OCI-LY7 (cell line): ENCODE data around the gene TMEM39B. TPM values are rescaled to one million over a fixed set of nuclear protein-coding genes. Genes with fewer than 3 reads are reported as not detected.

ENCODE experiments used
- Bru-seq: library from RNA; stranded (reverse); fragments of 400-500 nt; gene quantifications from one replicate; lab custom pipeline; 2021; lab: Mats Ljungman, UMichigan
- BruChase-seq, 2 experiments: library from RNA; stranded (reverse); fragments of 400-500 nt; gene quantifications; one replicate each; lab custom pipeline; 2021; lab: Mats Ljungman, UMichigan
- BruUV-seq: library from RNA; stranded (reverse); fragments of 400-500 nt; replicated peaks from 2 replicates; lab custom pipeline; 2021; lab: Mats Ljungman, UMichigan
- CTCF ChIA-PET: fragments of 300-600 bp; sonication (Branson Sonifier 250); formaldehyde crosslinking; loops from one replicate; lab custom pipeline; 2022; ENCODE audit warnings: antibody characterized with exemption; ENCODE audit not compliant: unreplicated experiment; lab: Charles Lee
- POLR2A ChIA-PET: fragments of 300-600 bp; sonication (Branson Sonifier 250); formaldehyde crosslinking; loops from one replicate; lab custom pipeline; 2022; ENCODE audit warnings: antibody characterized with exemption; lab: Charles Lee
- DNase-seq: peaks from one replicate; pipeline ENCODE4 v3.0.0-alpha.2; 2015; ENCODE audit warnings: low spot score
- H2AFZ ChIP-seq: fragments of 200-600 bp; sonication (generic), shearing (Covaris generic); 2 replicates; pipeline ENCODE4 v1.6.1; 2014; ENCODE audit warnings: mild to moderate bottlenecking, antibody characterized with exemption, low read length, moderate library complexity
- H3K27ac ChIP-seq: fragments of 200-600 bp; sonication (generic); 2 replicates; pipeline ENCODE4 v1.5.1; 2014; ENCODE audit warnings: mixed run types, low read depth, mild to moderate bottlenecking, moderate library complexity, low read length, inconsistent platforms; ENCODE audit not compliant: poor library complexity, severe bottlenecking
- H3K36me3 ChIP-seq: fragments of 200-600 bp; sonication (generic); 2 replicates; pipeline ENCODE4 v1.6.1; 2014; ENCODE audit warnings: mild to moderate bottlenecking, antibody characterized with exemption, low read length, moderate library complexity, mixed read lengths; ENCODE audit not compliant: insufficient read depth
- H3K4me1 ChIP-seq: fragments of 200-600 bp; sonication (generic); 2 replicates; pipeline ENCODE4 v1.5.1; 2014; ENCODE audit warnings: mild to moderate bottlenecking, low read length; ENCODE audit not compliant: insufficient read depth, poor library complexity, severe bottlenecking
- H3K4me2 ChIP-seq: fragments of 200-600 bp; sonication (generic); 2 replicates; pipeline ENCODE4 v1.6.1; 2014; ENCODE audit warnings: mild to moderate bottlenecking, low read length
- H3K4me3 ChIP-seq: fragments of 200-600 bp; sonication (generic); 2 replicates; pipeline ENCODE4 v1.5.1; 2014; ENCODE audit warnings: mild to moderate bottlenecking, low read depth, low read length; ENCODE audit not compliant: poor library complexity, severe bottlenecking
- H3K79me2 ChIP-seq: fragments of 200-600 bp; sonication (generic); 2 replicates; pipeline ENCODE4 v1.6.1; 2016; ENCODE audit warnings: low read depth, mild to moderate bottlenecking, low read length, moderate library complexity, mixed read lengths; ENCODE audit not compliant: insufficient read depth
- H3K9me2 ChIP-seq: fragments of 200-600 bp; sonication (generic); 2 replicates; pipeline ENCODE4 v1.6.1; 2016; ENCODE audit warnings: mild to moderate bottlenecking, low read length, mixed read lengths; ENCODE audit not compliant: insufficient read depth
- H3K9me3 ChIP-seq: fragments of 200-600 bp; sonication (generic); 2 replicates; pipeline ENCODE4 v1.6.1; 2014; ENCODE audit warnings: mild to moderate bottlenecking, mixed run types, low read length, mixed read lengths
- H4K20me1 ChIP-seq: fragments of 200-600 bp; sonication (generic); 2 replicates; pipeline ENCODE4 v1.6.1; 2014; ENCODE audit warnings: mild to moderate bottlenecking, antibody characterized with exemption, low read length, moderate library complexity, mixed read lengths; ENCODE audit not compliant: insufficient read depth
- EZH2phosphoT487 ChIP-seq: fragments of 200-600 bp; sonication (generic); IDR thresholded peaks from 2 replicates; pipeline ENCODE4 v1.6.1; 2018; ENCODE audit warnings: low read depth, borderline replicate concordance, mild to moderate bottlenecking, mixed run types, antibody characterized with exemption, low read length, moderate library complexity, mixed read lengths
- intact Hi-C: fragments of 100-400 bp; cut with micrococcal nuclease; formaldehyde crosslinking; loops from one replicate; pipeline ENCODE4 v1.10.0; 2022; ENCODE audit not compliant: unreplicated experiment
- long read RNA-seq: library from polyadenylated mRNA; stranded (forward); transcript quantifications from one replicate; pipeline ENCODE4 v2.0.0, GENCODE V29; 2022
- total RNA-seq, 2 experiments: library from RNA; depleted of rRNA in 1 of 2; stranded (reverse); fragments of >200 nt in 1 of 2; shearing (Covaris generic) in 1 of 2; gene quantifications; 2 replicates each; pipeline ENCODE4 v1.2.3, GENCODE V29; 2014 to 2022
- TF ChIP-seq, protein P1 (sequence below): fragments of 200-600 bp; sonication (generic); conservative IDR thresholded peaks from 2 replicates; pipeline ENCODE4 v1.5.1; 2014; ENCODE audit warnings: mild to moderate bottlenecking, antibody characterized with exemption, low read length, moderate library complexity, mixed read lengths

Gene TMEM39B
- total RNA-seq (2014; rRNA removed; shearing (Covaris generic)): 10.0 and 11.3 TPM in 2 replicates
- total RNA-seq (2022): 35.9 and 38.8 TPM in 2 replicates
- Bru-seq, nascent RNA: percentile 67 among the genes with signal in this experiment
- percentile 70 among the genes with signal in this experiment for BruChase-seq, experiment 1, labeled RNA remaining after a 6-hour chase
- percentile 69 among the genes with signal in this experiment for BruChase-seq, experiment 2, labeled RNA remaining after a 2-hour chase
- long read RNA-seq, transcript TMEM39B-203 (7 exons, 1,538 nt): major isoform, 9 of 36 reads
- long read RNA-seq, partial matches to known transcripts: 8 of 36 reads
- long read RNA-seq, other reads (novel, unspliced or antisense): 16 of 36 reads

- POLR2A ChIA-PET: interaction anchor here (0.5 to 3.7 kb wide), 18 partner anchors 9 to 310 kb away, joined by 3 to 27 read pairs (median 4); partner anchors contain the start of genes CCDC28B, KPNA6 and TXLNA
- H3K36me3 ChIP-seq: peaks cover 32% of the 10 kb centered on the region
- no peak for TF ChIP-seq EZH2phosphoT487
- TF ChIP-seq, protein P1, sequence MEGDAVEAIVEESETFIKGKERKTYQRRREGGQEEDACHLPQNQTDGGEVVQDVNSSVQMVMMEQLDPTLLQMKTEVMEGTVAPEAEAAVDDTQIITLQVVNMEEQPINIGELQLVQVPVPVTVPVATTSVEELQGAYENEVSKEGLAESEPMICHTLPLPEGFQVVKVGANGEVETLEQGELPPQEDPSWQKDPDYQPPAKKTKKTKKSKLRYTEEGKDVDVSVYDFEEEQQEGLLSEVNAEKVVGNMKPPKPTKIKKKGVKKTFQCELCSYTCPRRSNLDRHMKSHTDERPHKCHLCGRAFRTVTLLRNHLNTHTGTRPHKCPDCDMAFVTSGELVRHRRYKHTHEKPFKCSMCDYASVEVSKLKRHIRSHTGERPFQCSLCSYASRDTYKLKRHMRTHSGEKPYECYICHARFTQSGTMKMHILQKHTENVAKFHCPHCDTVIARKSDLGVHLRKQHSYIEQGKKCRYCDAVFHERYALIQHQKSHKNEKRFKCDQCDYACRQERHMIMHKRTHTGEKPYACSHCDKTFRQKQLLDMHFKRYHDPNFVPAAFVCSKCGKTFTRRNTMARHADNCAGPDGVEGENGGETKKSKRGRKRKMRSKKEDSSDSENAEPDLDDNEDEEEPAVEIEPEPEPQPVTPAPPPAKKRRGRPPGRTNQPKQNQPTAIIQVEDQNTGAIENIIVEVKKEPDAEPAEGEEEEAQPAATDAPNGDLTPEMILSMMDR: no peak
These were observed at the start of gene TMEM39B for GRCh38 chr1:32072622-32073298. Gene TMEM39B, plus strand, starts transcription at chr1:32072939. Its CDS starts 109 bp downstream, at chr1:32073048.

GRCh38 chr1:32023351-32023750, 49.4 kb upstream of the TMEM39B start:
- H3K4me1 ChIP-seq: peaks cover 46% of the 10 kb centered on the region
- BruUV-seq: TSS peak; percentile 49
- no peak overlapping the region for H3K4me2 ChIP-seq
- no peak for DNase-seq
- TF ChIP-seq EZH2phosphoT487: no peak
- TF ChIP-seq, protein P1: no peak
- peaks cover 27% of the 10 kb centered on the region; the same call in 1 of the 2 replicates for H4K20me1 ChIP-seq
- H3K9me2 ChIP-seq: no peaks in the 10 kb centered on the region
- H3K79me2 ChIP-seq: peaks cover 99% of the 10 kb centered on the region
- no peak overlapping the region for H3K27ac ChIP-seq
- H3K4me3 ChIP-seq: no peak overlapping the region
- intact Hi-C loops: no loop called here
- H2AFZ ChIP-seq: no peak overlapping the region
- ChIA-PET CTCF (no interaction called here), POLR2A (interaction anchor here (0.5 to 1.3 kb wide), 10 partner anchors 9 to 186 kb away, joined by 3 to 5 read pairs (median 3); partner anchors contain the start of gene KHDRBS1)
- peaks cover 89% of the 10 kb centered on the region for H3K36me3 ChIP-seq
- peaks cover 4% of the 10 kb centered on the region; the same call in 1 of the 2 replicates for H3K9me3 ChIP-seq

More at GRCh38 chr1:32072622-32073298, at the start of gene TMEM39B:
- H3K9me2 ChIP-seq: no peaks in the 10 kb centered on the region
- H3K4me1 ChIP-seq: peaks cover 22% of the 10 kb centered on the region
- peak within 1 kb of the TSS; percentile 77 for H3K4me3 ChIP-seq
- peak; percentile 98 for DNase-seq
- peak within 1 kb of the TSS; percentile 81 for H3K27ac ChIP-seq
- CTCF ChIA-PET: interaction anchor here (1.2 to 1.5 kb wide), 2 partner anchors 19 to 35 kb away, joined by 4 to 6 read pairs; partner anchors contain the start of gene KPNA6
- BruUV-seq: no TSS peak
- peaks cover 15% of the 10 kb centered on the region for H3K79me2 ChIP-seq
- no peaks in the 10 kb centered on the region for H3K9me3 ChIP-seq
- peak within 1 kb of the TSS; percentile 87 for H3K4me2 ChIP-seq
- peak within 1 kb of the TSS; percentile 88 for H2AFZ ChIP-seq
- H4K20me1 ChIP-seq: 0 out of 2 replicates have a peak, but pooled peaks cover 4% of the 10 kb centered on the region
- intact Hi-C loops: loop anchor here (1.0 to 5.0 kb wide), 4 partner anchors 36 to 745 kb away; partner anchors contain the start of genes HDAC1, KPNA6, S100PBP and YARS1
